Kidney (tissue), 14 donors: Measurements from ENCODE around the gene SPTBN4. TPM values are rescaled to one million over a fixed set of nuclear protein-coding genes. Genes with fewer than 3 reads are reported as not detected.

Experiments
- DNase-seq, 5 donors: peaks; one replicate each; pipeline ENCODE4 v3.0.0-alpha.2; 2013 to 2020
- FAIRE-seq: peaks from 2 replicates; lab custom pipeline; 2012; peaks lifted over from hg19 to GRCh38; lab: Jason Lieb, UNC
- H3K27ac ChIP-seq, 2 donors: one replicate each; pipeline ENCODE4 v1.7.0; 2013; ENCODE audit warnings: low read depth in 2 of 2, low read length in 2 of 2, inconsistent platforms in 1 of 2
- H3K27me3 ChIP-seq: one replicate; pipeline ENCODE4 v1.7.1; 2013; ENCODE audit warnings: low read length, inconsistent platforms; ENCODE audit not compliant: control insufficient read depth, insufficient read depth
- H3K36me3 ChIP-seq, 3 donors: one replicate each; pipeline versions ENCODE4 v1.7.0 to v1.7.1; 2013; ENCODE audit warnings: low read length in 3 of 3, control low read depth in 1 of 3, inconsistent platforms in 1 of 3; ENCODE audit not compliant: insufficient read depth in 3 of 3, control insufficient read depth in 2 of 3
- H3K4me1 ChIP-seq, 3 donors: one replicate each; pipeline versions ENCODE4 v1.7.0 to v1.7.1; 2013; ENCODE audit warnings: low read length in 3 of 3, inconsistent platforms in 1 of 3, low read depth in 1 of 3; ENCODE audit not compliant: control insufficient read depth in 2 of 3, insufficient read depth in 2 of 3
- H3K4me3 ChIP-seq, 3 donors: one replicate each; pipeline versions ENCODE4 v1.7.0 to v1.8.1; 2013; ENCODE audit warnings: low read length in 3 of 3, control low read depth in 1 of 3, inconsistent platforms in 1 of 3
- H3K9ac ChIP-seq, 3 donors: one replicate each; pipeline versions ENCODE4 v1.7.0 to v1.7.1; 2013; ENCODE audit warnings: low read length in 3 of 3, control low read depth in 1 of 3, inconsistent platforms in 1 of 3
- H3K9me3 ChIP-seq, 3 donors: one replicate each; pipeline versions ENCODE4 v1.7.0 to v1.7.1; 2013; ENCODE audit warnings: low read length in 3 of 3, control low read depth in 1 of 3, inconsistent platforms in 1 of 3; ENCODE audit not compliant: control insufficient read depth in 2 of 3, insufficient read depth in 1 of 3
- CTCF ChIP-seq: IDR thresholded peaks from 3 replicates; pipeline ENCODE4 v1.5.1; 2012; ENCODE audit warnings: mild to moderate bottlenecking, moderate library complexity, borderline replicate concordance; ENCODE audit not compliant: insufficient read depth; ENCODE audit errors: extremely low read depth
- intact Hi-C: fragments of 100-400 bp; cut with DNase I; formaldehyde crosslinking; loops from one replicate; pipeline ENCODE4 v1.11.1; 2022
- polyA plus RNA-seq: library from polyadenylated mRNA; stranded (reverse); fragments of 350-450 nt; fragmentation: Illumina TruSeq; extraction: RNeasy Lipid Tissue Mini Kit (QIAGEN cat#74804); gene quantifications from one replicate; pipeline ENCODE4 v1.2.3, GENCODE V29; 2014; ENCODE audit warnings: low read depth, low replicate concordance; ENCODE audit not compliant: insufficient read depth
- total RNA-seq: library from RNA; stranded (reverse); fragmentation: NEBNext Ultra II Directional; extraction: Animal tissue kit (Norgen Biotek cat#: 25700); gene quantifications from one replicate; pipeline ENCODE4 v1.2.1, GENCODE V29; 2021
- donor health status: control.
- donor health status: control.
- donor health status: control.
- donor health status: control.
- donor health status: control.
- donor health status: DM: yes; HTN: yes; CAD: no.
- donor health status: Normal renal cell carcinoma (clear cell type).

Gene SPTBN4
- total and polyA plus RNA-seq, 2 donors from 2014 or later: 0.82 to 4.6 TPM

GRCh38 chr19:40567750-40568494, 101.1 kb downstream of the SPTBN4 start:
- FAIRE-seq: no peak
- Histone ChIP-seq H3K36me3 (no peaks in the 10 kb centered on the region), H3K27me3 (peaks cover 14% of the 10 kb centered on the region), H3K4me3 (no peak overlapping the region), H3K9ac (no peak overlapping the region), H3K9me3 (no peaks in the 10 kb centered on the region), H3K4me1 (peaks cover 0 to 3% (median 0%) of the 10 kb centered on the region in 3 donors), H3K27ac (no peak overlapping the region)
- TF ChIP-seq CTCF: no peak
- intact Hi-C loops: no loop called here
- DNase-seq: peak in 1 of 5 donors; percentile 61

GRCh38 chr19:40570313-40571004, 103.7 kb downstream of the SPTBN4 start:
- Histone ChIP-seq H3K9ac (no peak overlapping the region), H3K4me3 (peak overlapping the region in 2 of 3 donors; percentile 30 to 51), H3K27ac (no peak overlapping the region), H3K4me1 (peaks cover 0 to 3% (median 0%) of the 10 kb centered on the region in 3 donors), H3K27me3 (peaks cover 14% of the 10 kb centered on the region), H3K36me3 (no peaks in the 10 kb centered on the region), H3K9me3 (no peaks in the 10 kb centered on the region)
- FAIRE-seq (no peak), DNase-seq (peak; percentile 98 to 100 (median 99))
- intact Hi-C loops: no loop called here
- TF ChIP-seq CTCF: no peak

DNA sequence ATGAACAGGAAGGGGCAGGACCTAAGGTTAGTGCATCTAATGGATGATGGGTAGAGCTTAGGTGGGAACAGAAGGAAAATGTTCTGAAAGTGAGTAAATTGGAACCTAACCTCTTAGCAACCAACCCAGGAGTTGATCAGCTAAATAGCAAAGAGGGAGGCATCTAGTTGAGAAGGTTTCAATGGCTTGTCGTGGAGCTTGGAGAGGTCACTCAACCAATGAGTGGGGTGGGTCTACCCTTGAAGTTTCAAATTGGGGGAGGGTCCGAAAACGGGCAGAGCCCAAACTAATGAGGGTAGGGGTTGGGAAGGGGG, 104.2 kb downstream of the SPTBN4 start:
- intact Hi-C loops: no loop called here
- H3K27me3 ChIP-seq: peaks cover 14% of the 10 kb centered on the region
- no peaks in the 10 kb centered on the region for H3K9me3 ChIP-seq
- H3K9ac ChIP-seq: no peak overlapping the region
- peak in 1 of 5 donors; percentile 32 for DNase-seq
- peaks cover 0 to 3% (median 0%) of the 10 kb centered on the region in 3 donors for H3K4me1 ChIP-seq
- FAIRE-seq: no peak
- peak overlapping the region in 2 of 3 donors; percentile 11 to 30 for H3K4me3 ChIP-seq
- H3K36me3 ChIP-seq: no peaks in the 10 kb centered on the region
- no peak overlapping the region for H3K27ac ChIP-seq
- TF ChIP-seq CTCF: no peak
